ENCODE data around the gene PLCB2.

GRCh38 chr15:40252141-40252437 lies 55.6 kb downstream of the PLCB2 start:
- TF ChIP-seq POLR2AphosphoS5 (IDR thresholded peaks at IDR 0.05), result no peak
- no peak for TF ChIP-seq CTCF (IDR thresholded peaks at IDR 0.05; ENCODE audit: poor library complexity, severe bottlenecking)
- no peak for TF ChIP-seq RAD21 (conservative IDR thresholded peaks at IDR 0.05)
- TF ChIP-seq REST (IDR thresholded peaks at IDR 0.05; ENCODE audit: borderline replicate concordance), result no peak
- no peak for TF ChIP-seq TAF1 (IDR thresholded peaks at IDR 0.05; ENCODE audit: low read depth)
- TF ChIP-seq EZH2 (IDR thresholded peaks at IDR 0.05; ENCODE audit: borderline replicate concordance, insufficient read depth, low read length, poor library complexity, severe bottlenecking), result no peak
